Heart left ventricle (tissue), 13 donors: ENCODE measurements around the gene PRKG1.

ENCODE experiments used
- POLR2A ChIP-seq, 2 donors: fragments of 450-650 bp; IDR thresholded peaks; one replicate each; pipeline ENCODE4 v1.6.1; 2017; ENCODE audit warnings: antibody characterized with exemption in 2 of 2, mild to moderate bottlenecking in 2 of 2, moderate library complexity in 2 of 2
- TF ChIP-seq, protein P1 (sequence below), 12 donors: fragments of 200-600 bp; sonication (generic) in 4 of 12; IDR thresholded peaks; one replicate each; pipeline versions ENCODE4 v1.5.0 to v1.8.0; 2018 to 2022; ENCODE audit warnings: antibody characterized with exemption in 12 of 12, mild to moderate bottlenecking in 5 of 12
- donor health status: ischemic (EF 13 %, LVEDD 7.1; RV severe dilation, severe dysfunction).
- donor health status: DM: no; HTN: yes; CAD: no.
- donor health status: DM: no; HTN: no; CAD: no.
- donor health status: ischemic (EF 25% LVEDD 6.9; RV normal size, moderate dysfunction).
- donor health status: ischemic (EF 25% LVEDD 5.7; RV mildly dilated, moderate dysfunction).
- donor health status: ischemic (EF 35%, LVEDD 5.7; RV mildly dilated, moderate dysfunction).
- donor health status: nonischemic (EF 11% LVEDD 7.7; RV severe dilation, severe dysfunction).
- donor health status: DM: yes; HTN: yes; CAD: no.
- donor health status: PGD.
- donor health status: ischemic (EF 29% LVEDD 5.4; RV normal size, mild dysfunction).
- donor health status: nonischemic (EF 23%, LVEDD 6.1; RV moderate dilation, normal function).

DNA sequence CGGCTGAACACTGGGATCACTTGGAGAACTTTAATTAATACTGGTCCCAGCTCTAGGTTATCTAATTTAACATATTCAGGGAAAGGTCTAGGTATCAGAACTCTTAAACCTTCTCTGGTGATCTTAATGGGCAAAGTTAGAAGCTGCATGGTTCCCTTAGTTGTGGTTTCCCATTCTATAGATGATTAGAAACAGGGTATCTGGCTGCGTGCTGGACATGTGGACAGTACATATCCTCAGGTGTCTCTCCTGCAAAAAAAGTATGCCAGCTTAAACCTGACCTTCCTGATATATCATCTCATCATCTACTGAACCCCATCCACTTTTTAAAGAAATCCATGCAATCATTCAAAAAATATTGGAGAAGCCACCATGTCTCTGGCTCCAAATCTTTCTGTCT, 955.3 kb downstream of the PRKG1 start:
- TF ChIP-seq, protein P1, sequence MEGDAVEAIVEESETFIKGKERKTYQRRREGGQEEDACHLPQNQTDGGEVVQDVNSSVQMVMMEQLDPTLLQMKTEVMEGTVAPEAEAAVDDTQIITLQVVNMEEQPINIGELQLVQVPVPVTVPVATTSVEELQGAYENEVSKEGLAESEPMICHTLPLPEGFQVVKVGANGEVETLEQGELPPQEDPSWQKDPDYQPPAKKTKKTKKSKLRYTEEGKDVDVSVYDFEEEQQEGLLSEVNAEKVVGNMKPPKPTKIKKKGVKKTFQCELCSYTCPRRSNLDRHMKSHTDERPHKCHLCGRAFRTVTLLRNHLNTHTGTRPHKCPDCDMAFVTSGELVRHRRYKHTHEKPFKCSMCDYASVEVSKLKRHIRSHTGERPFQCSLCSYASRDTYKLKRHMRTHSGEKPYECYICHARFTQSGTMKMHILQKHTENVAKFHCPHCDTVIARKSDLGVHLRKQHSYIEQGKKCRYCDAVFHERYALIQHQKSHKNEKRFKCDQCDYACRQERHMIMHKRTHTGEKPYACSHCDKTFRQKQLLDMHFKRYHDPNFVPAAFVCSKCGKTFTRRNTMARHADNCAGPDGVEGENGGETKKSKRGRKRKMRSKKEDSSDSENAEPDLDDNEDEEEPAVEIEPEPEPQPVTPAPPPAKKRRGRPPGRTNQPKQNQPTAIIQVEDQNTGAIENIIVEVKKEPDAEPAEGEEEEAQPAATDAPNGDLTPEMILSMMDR (IDR thresholded peaks at IDR 0.05): no peak
- no peak for TF ChIP-seq POLR2A (IDR thresholded peaks at IDR 0.05)
